ACC112 (cell line): ENCODE results near the gene KCNH3.

Experiments used
- H2AFZ ChIP-seq: fragments of 200-600 bp; sonication (generic); one replicate; pipeline ENCODE4 v1.6.0; 2017; ENCODE audit warnings: antibody characterized with exemption, low read length; ENCODE audit not compliant: unreplicated experiment
- H3K27ac ChIP-seq: fragments of 200-600 bp; sonication (generic); 2 replicates; pipeline ENCODE4 v1.5.1; 2014; ENCODE audit warnings: low read depth, mild to moderate bottlenecking, antibody characterized with exemption, low read length, moderate library complexity
- H3K27me3 ChIP-seq: fragments of 200-600 bp; sonication (generic); 2 replicates; pipeline ENCODE4 v1.6.1; 2014; ENCODE audit warnings: mild to moderate bottlenecking, antibody characterized with exemption, low read length, moderate library complexity, mixed read lengths; ENCODE audit not compliant: insufficient read depth
- H3K36me3 ChIP-seq: fragments of 200-600 bp; sonication (generic); 2 replicates; pipeline ENCODE4 v1.6.1; 2016; ENCODE audit warnings: mild to moderate bottlenecking, antibody characterized with exemption, low read length, moderate library complexity, mixed read lengths; ENCODE audit not compliant: insufficient read depth
- H3K4me1 ChIP-seq: fragments of 200-600 bp; sonication (generic); one replicate; pipeline ENCODE4 v1.6.1; 2016; ENCODE audit warnings: low read length, mixed read lengths; ENCODE audit not compliant: insufficient read depth, unreplicated experiment, control insufficient read depth
- H3K4me3 ChIP-seq: fragments of 200-600 bp; sonication (generic); 2 replicates; pipeline ENCODE4 v1.5.1; 2014; ENCODE audit warnings: mild to moderate bottlenecking, low read depth, low read length
- H3K79me2 ChIP-seq: fragments of 200-600 bp; sonication (generic); one replicate; pipeline ENCODE4 v1.6.0; 2016; ENCODE audit warnings: low read length; ENCODE audit not compliant: control insufficient read depth, unreplicated experiment, insufficient read depth

The KCNH3 gene

DNA sequence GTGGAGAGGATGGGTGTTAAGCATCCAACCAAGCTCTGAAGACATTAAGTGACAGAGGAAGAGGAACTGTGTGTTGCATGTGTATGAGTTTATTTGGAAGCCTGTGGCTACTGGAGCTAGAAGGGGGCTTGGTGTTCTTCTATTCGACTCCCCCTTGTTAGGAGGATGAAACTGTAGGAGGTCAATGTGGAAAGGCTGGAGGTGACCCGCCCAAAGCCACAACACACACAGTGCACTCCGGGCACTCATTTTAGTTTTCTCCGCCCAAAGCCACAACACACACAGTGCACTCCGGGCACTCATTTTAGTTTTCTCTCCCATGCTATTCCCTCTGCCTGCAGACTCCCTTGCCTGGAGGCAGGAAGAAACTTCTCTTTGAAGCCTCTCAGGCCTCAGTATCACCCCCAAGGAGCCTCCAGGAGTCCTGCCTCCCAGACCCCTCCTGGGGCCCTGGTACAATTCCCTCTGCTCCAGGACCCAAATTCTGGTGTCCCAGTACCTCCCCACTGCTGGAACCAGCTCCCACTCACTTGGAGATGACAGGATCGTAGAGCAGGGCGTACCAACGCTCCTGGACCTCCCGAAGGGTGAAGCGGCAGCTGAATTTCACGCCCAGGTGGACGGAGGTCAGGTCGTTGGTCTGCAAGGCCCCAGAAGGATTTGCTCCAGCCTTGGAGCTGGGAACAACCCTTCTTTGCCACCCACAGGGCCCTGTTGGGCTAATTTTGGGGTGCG lies 25.3 kb downstream of the KCNH3 start:
- peaks cover 6% of the 10 kb centered on the region for H3K4me1 ChIP-seq
- H3K36me3 ChIP-seq, result peaks cover 3% of the 10 kb centered on the region; the same call in 1 of the 2 replicates
- no peak overlapping the region for H3K4me3 ChIP-seq
- H3K27me3 ChIP-seq, result no peaks in the 10 kb centered on the region
- no peak overlapping the region for H2AFZ ChIP-seq
- H3K27ac ChIP-seq, result no peak overlapping the region
- H3K79me2 ChIP-seq, result peaks cover 23% of the 10 kb centered on the region

DNA sequence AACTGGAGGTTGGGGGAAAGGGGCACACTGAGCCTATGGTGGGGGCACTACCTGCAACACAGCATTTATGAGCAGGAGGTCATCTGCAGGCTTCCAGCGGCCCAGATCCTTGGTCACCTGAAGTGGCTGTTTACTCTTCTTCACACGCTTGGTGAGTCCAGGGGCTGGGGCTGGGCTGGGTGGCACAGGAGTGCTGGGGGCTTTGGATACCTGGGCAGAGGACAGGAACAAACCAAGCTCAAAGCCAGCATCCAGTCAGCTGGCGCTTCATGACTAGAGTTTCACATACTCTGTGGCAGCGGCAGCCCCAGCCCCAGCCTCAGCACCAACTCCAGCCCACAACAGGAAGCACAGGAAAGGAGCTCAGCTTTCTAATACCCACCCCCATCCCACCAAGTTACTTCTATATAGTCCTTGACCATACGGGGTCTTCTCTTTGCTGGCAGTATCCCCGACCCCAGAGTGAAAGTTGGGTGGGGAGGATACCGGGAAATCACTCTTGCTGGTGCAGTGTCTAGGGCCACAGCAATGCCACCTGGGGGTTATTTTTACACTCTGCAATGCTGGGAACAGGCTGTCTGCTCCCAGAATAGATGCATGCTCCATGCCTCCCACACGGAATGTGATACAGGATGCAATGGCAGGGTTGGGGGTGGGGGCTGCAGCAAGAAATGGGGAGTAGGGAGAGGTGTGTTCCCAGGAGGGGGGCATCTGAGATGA lies 26.0 kb downstream of the KCNH3 start:
- Histone ChIP-seq H3K4me3 (no peak overlapping the region), H3K36me3 (peaks cover under 1% of the 10 kb centered on the region; the same call in 1 of the 2 replicates), H3K4me1 (peaks cover 6% of the 10 kb centered on the region), H3K27me3 (no peaks in the 10 kb centered on the region), H3K27ac (no peak overlapping the region), H2AFZ (no peak overlapping the region), H3K79me2 (peaks cover 24% of the 10 kb centered on the region)

DNA sequence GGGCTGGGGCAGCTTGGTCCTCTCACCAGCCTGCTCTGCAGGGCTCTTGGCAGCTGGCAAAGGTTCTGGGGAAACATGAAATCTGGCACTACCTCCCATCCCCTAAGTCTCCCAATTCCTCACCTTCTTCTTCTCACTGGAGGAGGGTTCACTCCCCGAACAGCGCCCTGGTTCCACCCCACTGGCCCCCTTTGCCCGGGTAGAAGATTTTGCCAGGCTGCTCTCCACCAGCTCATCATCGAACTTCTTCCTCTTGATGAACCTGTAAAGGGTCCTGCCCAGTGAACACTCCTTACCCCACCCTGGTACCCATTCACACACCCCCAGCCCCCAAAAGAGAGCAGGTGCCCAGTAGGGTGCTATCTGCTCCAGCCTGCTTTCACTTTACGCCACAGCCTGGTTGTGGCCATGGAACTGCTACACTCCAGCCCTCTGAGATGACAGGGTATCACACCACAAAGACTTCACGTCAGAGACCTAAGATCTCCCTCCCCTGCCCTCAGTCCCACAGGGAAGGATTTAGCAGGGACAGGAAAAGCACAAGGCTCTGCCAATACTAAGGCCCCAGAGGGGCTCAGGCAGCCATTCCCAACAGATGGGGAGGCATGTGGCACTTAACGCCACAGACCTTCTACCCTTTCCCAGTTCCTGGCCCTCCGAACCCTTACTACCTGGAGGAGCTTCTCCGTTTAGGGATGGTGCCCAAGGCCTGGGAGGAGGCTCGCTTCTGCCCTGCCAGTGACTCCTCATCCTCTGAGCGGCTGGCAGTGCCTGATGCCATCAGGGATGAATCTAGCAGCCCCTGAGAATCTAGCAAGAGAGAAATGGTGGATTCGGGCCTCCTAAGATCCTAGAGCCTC lies 26.8 kb downstream of the KCNH3 start:
- no peak overlapping the region for H3K4me3 ChIP-seq
- H3K79me2 ChIP-seq, result peaks cover 24% of the 10 kb centered on the region
- H2AFZ ChIP-seq, result no peak overlapping the region
- peaks cover 6% of the 10 kb centered on the region for H3K4me1 ChIP-seq
- H3K36me3 ChIP-seq, result no peaks in the 10 kb centered on the region; the same call in 1 of the 2 replicates
- no peaks in the 10 kb centered on the region for H3K27me3 ChIP-seq
- no peak overlapping the region for H3K27ac ChIP-seq

DNA sequence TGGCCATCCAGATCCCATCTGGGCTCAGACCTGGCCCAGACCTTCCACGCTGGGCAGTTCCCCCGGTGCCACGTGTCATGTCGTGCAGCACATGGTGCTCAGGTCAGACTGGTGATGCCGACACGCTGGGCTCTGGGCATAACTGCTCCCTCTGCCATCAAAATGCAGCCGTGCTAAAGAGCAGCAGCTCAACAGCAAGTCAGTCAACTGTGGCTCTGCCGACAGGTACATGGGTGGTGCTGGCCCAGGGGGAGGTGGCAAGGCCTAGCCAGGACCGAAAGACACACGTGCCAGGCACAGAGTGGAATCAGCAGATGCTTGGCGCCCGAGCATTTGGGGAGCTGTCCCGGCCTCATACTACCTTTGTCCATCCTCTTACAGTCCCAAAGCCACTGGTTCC lies 27.5 kb downstream of the KCNH3 start:
- Histone ChIP-seq H3K36me3 (no peaks in the 10 kb centered on the region; the same call in 1 of the 2 replicates), H3K79me2 (peaks cover 28% of the 10 kb centered on the region)

DNA sequence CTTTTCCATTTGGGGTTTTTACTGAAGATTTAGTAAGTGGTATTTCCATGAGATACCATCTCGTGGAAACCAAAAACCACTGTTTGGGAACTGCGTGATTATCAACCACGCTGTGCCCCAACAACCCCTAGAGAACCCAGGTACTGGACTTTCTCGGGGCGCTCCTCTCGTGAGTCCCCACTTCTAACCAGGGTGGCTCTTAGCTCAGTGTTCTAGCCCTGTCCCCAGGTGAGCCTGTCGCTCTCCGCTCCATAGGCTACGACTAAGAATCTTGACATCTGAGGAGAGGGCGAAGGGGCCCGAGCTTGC lies 28.4 kb downstream of the KCNH3 start:
- H3K27me3 ChIP-seq, result no peaks in the 10 kb centered on the region
- peak overlapping the region; percentile 91 for H3K4me3 ChIP-seq
- peaks cover 28% of the 10 kb centered on the region for H3K79me2 ChIP-seq
- H3K4me1 ChIP-seq, result peaks cover 6% of the 10 kb centered on the region
- peak overlapping the region; percentile 93 for H2AFZ ChIP-seq
- no peak overlapping the region for H3K27ac ChIP-seq
- no peaks in the 10 kb centered on the region; the same call in 1 of the 2 replicates for H3K36me3 ChIP-seq

More for the DNA sequence above, 27.5 kb downstream of the KCNH3 start:
- no peak overlapping the region for H2AFZ ChIP-seq
- H3K27me3 ChIP-seq, result no peaks in the 10 kb centered on the region
- H3K4me3 ChIP-seq, result peak overlapping the region; percentile 91; the same call in 1 of the 2 replicates
- peaks cover 6% of the 10 kb centered on the region for H3K4me1 ChIP-seq
- no peak overlapping the region for H3K27ac ChIP-seq

DNA sequence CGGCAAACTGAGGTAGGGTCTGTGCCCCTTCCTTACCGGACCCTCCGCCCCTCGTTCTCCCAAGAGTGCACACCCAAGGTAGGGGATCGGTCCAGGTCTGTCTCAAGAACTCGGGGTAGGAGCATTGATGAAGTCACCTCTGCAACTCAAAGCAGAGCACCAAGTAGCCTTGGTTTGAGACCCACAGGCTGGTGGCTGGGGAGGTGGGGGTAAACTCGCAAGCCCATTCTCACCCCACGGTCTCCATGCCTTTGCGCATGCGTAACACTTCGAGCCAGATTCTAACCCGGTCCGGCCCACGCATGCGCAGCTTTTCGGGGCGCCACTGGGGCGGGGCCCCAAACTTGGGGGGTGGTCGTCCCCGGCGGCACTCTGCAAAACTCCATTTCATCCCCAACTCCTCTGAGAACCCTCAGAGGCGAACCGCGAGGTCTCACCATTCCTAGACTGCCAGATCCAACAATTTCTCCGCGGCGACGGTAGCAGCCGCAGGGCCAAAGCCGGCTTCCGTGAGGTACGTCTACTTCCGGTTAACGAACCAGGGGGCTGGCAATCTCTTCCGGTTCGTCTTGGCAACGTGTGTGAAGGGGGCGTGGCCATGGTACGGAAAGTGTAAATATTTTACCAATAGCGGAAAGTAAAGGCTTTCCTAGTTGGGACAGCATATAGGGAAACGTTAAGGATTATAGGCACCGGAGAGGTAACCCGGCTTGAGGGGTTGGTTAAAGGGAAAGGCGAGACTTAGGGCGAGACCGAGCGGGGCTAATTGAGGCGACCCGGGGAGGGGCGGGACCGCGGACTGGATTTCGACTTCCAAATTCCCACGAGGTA lies 29.0 kb downstream of the KCNH3 start, which contains the start of gene MCRS1:
Gene MCRS1, minus strand, starts transcription at position 532 of the 831 bp plus-strand sequence. CDS start 1,411 bp downstream, outside the sequence.
- peak within 1 kb of the TSS; percentile 73 for H3K27ac ChIP-seq
- peaks cover 6% of the 10 kb centered on the region for H3K4me1 ChIP-seq
- H3K4me3 ChIP-seq, result peak within 1 kb of the TSS; percentile 91
- H3K27me3 ChIP-seq, result no peaks in the 10 kb centered on the region
- peaks cover 28% of the 10 kb centered on the region for H3K79me2 ChIP-seq
- no peaks in the 10 kb centered on the region; the same call in 1 of the 2 replicates for H3K36me3 ChIP-seq
- peak within 1 kb of the TSS; percentile 93 for H2AFZ ChIP-seq

DNA sequence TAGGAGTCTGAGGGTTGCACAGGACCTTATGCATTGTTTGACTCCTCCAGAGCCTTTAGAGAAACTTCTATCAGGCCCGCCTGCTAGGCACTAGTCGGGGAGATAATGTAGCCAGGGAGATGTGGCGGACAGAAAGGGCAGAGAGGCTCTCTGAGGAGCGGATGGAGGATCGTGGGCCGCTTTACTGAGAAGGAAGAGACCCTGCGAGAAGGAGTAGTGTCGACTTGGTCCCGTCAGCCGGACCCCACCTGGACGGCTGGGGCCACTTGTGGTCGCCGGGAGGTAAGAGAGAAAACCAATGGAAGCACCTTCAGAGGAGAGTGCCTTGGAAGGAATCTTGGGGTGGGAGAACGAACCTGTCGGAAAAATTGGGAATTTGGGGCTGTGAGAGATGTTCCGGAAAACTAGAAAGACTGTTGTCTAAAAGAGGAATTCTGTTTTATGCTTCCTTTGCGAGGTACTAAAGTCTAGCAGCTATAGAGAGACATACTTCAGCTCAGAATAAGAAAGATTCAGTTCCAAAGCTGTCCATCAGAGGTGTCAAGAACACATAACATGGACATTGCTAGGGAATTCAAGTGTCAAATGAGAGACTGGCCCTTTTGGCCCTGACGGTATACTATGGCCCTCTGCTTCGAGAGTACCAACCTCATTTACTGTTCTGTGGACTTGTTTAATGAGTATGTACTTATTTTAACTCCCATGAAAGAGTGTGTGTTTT lies 29.8 kb downstream of the KCNH3 start:
- Histone ChIP-seq H3K4me3 (peak overlapping the region; percentile 91), H3K4me1 (peaks cover 6% of the 10 kb centered on the region), H3K36me3 (no peaks in the 10 kb centered on the region; the same call in 1 of the 2 replicates), H3K79me2 (peaks cover 28% of the 10 kb centered on the region), H3K27ac (peak overlapping the region; percentile 73), H2AFZ (peak overlapping the region; percentile 80), H3K27me3 (no peaks in the 10 kb centered on the region)

DNA sequence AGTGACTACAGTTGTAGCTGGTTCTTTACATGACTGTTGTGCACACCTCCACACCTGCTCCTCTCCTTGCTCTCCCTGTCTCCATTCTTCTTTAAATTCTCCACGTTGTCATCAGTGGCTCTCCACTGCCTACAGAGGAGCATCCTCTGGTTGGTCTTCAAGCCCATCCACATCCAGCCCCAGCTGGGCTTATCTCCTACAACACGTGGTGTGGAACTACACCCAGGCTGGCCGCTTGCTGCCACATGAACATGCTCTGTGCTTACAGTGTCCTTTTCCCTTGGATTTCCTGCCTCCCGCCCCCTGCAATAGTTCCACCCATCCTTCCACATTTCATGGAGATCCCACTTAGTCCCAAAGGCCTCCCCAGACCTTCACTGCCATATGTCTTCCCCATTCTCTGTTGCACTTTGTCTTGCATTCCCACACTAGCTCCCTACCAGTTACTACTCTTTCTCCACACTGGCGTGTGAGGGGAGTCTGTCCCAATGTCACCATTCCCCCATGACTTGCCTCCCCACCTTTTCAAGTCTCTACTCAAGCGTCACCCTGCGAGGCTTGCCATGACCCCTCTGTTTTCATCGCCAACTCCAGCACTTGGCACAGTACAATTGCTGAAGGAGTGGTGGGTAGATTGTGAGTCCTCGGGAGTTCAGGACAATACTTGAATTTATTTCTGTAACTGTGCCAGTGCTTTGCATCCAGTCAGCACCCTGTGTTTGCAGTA lies 38.9 kb downstream of the KCNH3 start:
- no peak overlapping the region for H3K27ac ChIP-seq
- H3K4me1 ChIP-seq, result no peaks in the 10 kb centered on the region
- H3K27me3 ChIP-seq, result no peaks in the 10 kb centered on the region
- no peaks in the 10 kb centered on the region for H3K36me3 ChIP-seq
- no peak overlapping the region for H2AFZ ChIP-seq
- no peaks in the 10 kb centered on the region for H3K79me2 ChIP-seq
- H3K4me3 ChIP-seq, result no peak overlapping the region

GRCh38 chr12:49578471-49579112 lies 39.8 kb downstream of the KCNH3 start:
- H3K4me3 ChIP-seq, result no peak overlapping the region
- H2AFZ ChIP-seq, result no peak overlapping the region
- no peaks in the 10 kb centered on the region for H3K27me3 ChIP-seq
- no peak overlapping the region for H3K27ac ChIP-seq
- no peaks in the 10 kb centered on the region for H3K36me3 ChIP-seq
- no peaks in the 10 kb centered on the region for H3K79me2 ChIP-seq
- H3K4me1 ChIP-seq, result no peaks in the 10 kb centered on the region
